GM12878 (cell line): ENCODE results near the gene ATF6. TPM values are rescaled to one million over a fixed set of nuclear protein-coding genes. Genes with fewer than 3 reads are reported as not detected.

Experiments
- ATAC-seq: fragments of 200-7000 bp; cut with Tn5 transposase; 3 replicates; pipeline ENCODE4 v1.9.1; 2020; ENCODE audit warnings: mild to moderate bottlenecking, moderate library complexity
- BruUV-seq: library from RNA; stranded (reverse); fragments of 400-500 nt; replicated peaks from 2 replicates; lab custom pipeline; 2021; lab: Mats Ljungman, UMichigan
- CTCF ChIA-PET: fragments of 300-600 bp; sonication (Branson Sonifier 250); formaldehyde crosslinking; extraction: SDS; loops from one replicate; lab custom pipeline; 2021; ENCODE audit warnings: inconsistent platforms; lab: Yijun Ruan, JAX
- POLR2A ChIA-PET: fragments of 350-600 bp; formaldehyde crosslinking; extraction: SDS; loops from one replicate; lab custom pipeline; 2021; ENCODE audit warnings: inconsistent platforms; lab: Charles Lee
- RAD21 ChIA-PET: fragments of 300-600 bp; sonication (Branson Sonifier 250); formaldehyde crosslinking; loops from one replicate; lab custom pipeline; 2023; ENCODE audit warnings: antibody characterized with exemption; ENCODE audit not compliant: unreplicated experiment; lab: Charles Lee
- SMC1A ChIA-PET: fragments of 300-600 bp; sonication (Branson Sonifier 250); formaldehyde crosslinking; loops from one replicate; lab custom pipeline; 2023; ENCODE audit not compliant: unreplicated experiment, uncharacterized antibody; lab: Charles Lee
- DNase-seq: peaks from one replicate; pipeline ENCODE4 v3.0.0-alpha.2; 2011; ENCODE audit warnings: low read depth, low spot score
- FAIRE-seq: peaks from 3 replicates; lab custom pipeline; 2011; peaks lifted over from hg19 to GRCh38; lab: Jason Lieb, UNC
- H2AFZ ChIP-seq: 2 replicates; pipeline ENCODE4 v1.6.0; 2011; ENCODE audit warnings: low read depth, low read length, control low read depth; ENCODE audit not compliant: control insufficient read depth
- H3K27ac ChIP-seq: 2 replicates; pipeline ENCODE4 v1.5.1; 2011; ENCODE audit warnings: control low read depth; ENCODE audit not compliant: control insufficient read depth, insufficient read depth
- H3K27me3 ChIP-seq, 2 experiments: replicated peaks in 1 of 2; 2 replicates each; pipeline versions ENCODE4 v1.6.0 to v1.6.1; 2011; ENCODE audit warnings: low read length in 1 of 2; ENCODE audit not compliant: control insufficient read depth in 2 of 2, insufficient read depth in 2 of 2
- H3K36me3 ChIP-seq, 2 experiments: 2 replicates each; pipeline ENCODE4 v1.5.1; 2011; ENCODE audit warnings: low read length in 1 of 2; ENCODE audit not compliant: control insufficient read depth in 2 of 2, insufficient read depth in 2 of 2
- H3K4me1 ChIP-seq: 2 replicates; pipeline ENCODE4 v1.6.1; 2011; ENCODE audit warnings: mild to moderate bottlenecking, low read length, moderate library complexity, mixed read lengths; ENCODE audit not compliant: control insufficient read depth, insufficient read depth
- H3K4me2 ChIP-seq: 2 replicates; pipeline ENCODE4 v1.6.0; 2011; ENCODE audit warnings: control low read depth; ENCODE audit not compliant: control insufficient read depth, insufficient read depth
- H3K4me3 ChIP-seq: fragments of 200-600 bp; sonication (generic); 2 replicates; pipeline ENCODE4 v1.5.1; 2016
- H3K79me2 ChIP-seq: 2 replicates; pipeline ENCODE4 v1.6.0; 2011; ENCODE audit warnings: low read length; ENCODE audit not compliant: control insufficient read depth, insufficient read depth
- H3K9ac ChIP-seq: 2 replicates; pipeline ENCODE4 v1.8.0; 2011; ENCODE audit warnings: low read length, control low read depth, mixed read lengths; ENCODE audit not compliant: control insufficient read depth, insufficient read depth
- H3K9me3 ChIP-seq: replicated peaks from 3 replicates; pipeline ENCODE4 v1.5.1; 2011; ENCODE audit warnings: mild to moderate bottlenecking, low read length; ENCODE audit not compliant: control insufficient read depth, insufficient read depth
- H4K20me1 ChIP-seq: 2 replicates; pipeline ENCODE4 v1.6.0; 2011; ENCODE audit not compliant: control insufficient read depth, insufficient read depth
- ATF3 ChIP-seq: IDR thresholded peaks from 2 replicates; pipeline ENCODE4 v1.6.1; 2011; ENCODE audit warnings: low read depth, mild to moderate bottlenecking, low read length, moderate library complexity, borderline replicate concordance; ENCODE audit errors: extremely low read depth
- ATF7 ChIP-seq: fragments of 450-650 bp; IDR thresholded peaks from 2 replicates; pipeline ENCODE4 v1.6.1; 2016; ENCODE audit warnings: low read depth, mild to moderate bottlenecking
- CBX5 ChIP-seq: sonication (generic); IDR thresholded peaks from 2 replicates; pipeline ENCODE4 v1.6.1; 2016; ENCODE audit warnings: low read depth, moderate library complexity, mild to moderate bottlenecking, inconsistent platforms
- CREM ChIP-seq: IDR thresholded peaks from 2 replicates; pipeline ENCODE4 v1.6.1; 2014; ENCODE audit warnings: antibody characterized with exemption, low read depth
- FOXM1 ChIP-seq: IDR thresholded peaks from 2 replicates; pipeline ENCODE4 v1.6.1; 2012; ENCODE audit warnings: low read depth, mild to moderate bottlenecking, inconsistent platforms, low read length, moderate library complexity
- GATAD2B ChIP-seq: fragments of 450-650 bp; conservative IDR thresholded peaks from 2 replicates; pipeline ENCODE4 v1.6.1; 2017; ENCODE audit warnings: low read depth, mild to moderate bottlenecking, moderate library complexity
- HCFC1 ChIP-seq: fragments of 150-350 bp; IDR thresholded peaks from 2 replicates; pipeline ENCODE4 v1.6.1; 2014; ENCODE audit warnings: low read length
- MXI1 ChIP-seq: fragments of 150-350 bp; IDR thresholded peaks from 2 replicates; pipeline ENCODE4 v1.6.1; 2011; ENCODE audit warnings: low read depth, mild to moderate bottlenecking, inconsistent platforms, low read length, improper control_type of control experiment
- NFIC ChIP-seq: IDR thresholded peaks from 2 replicates; pipeline ENCODE4 v1.6.1; 2012; ENCODE audit warnings: low read depth, mild to moderate bottlenecking, inconsistent platforms, low read length, moderate library complexity
- NKRF ChIP-seq: fragments of 450-650 bp; conservative IDR thresholded peaks from 2 replicates; pipeline ENCODE4 v1.6.1; 2017; ENCODE audit warnings: mild to moderate bottlenecking, moderate library complexity
- POLR2A ChIP-seq: IDR thresholded peaks from 2 replicates; pipeline ENCODE4 v1.6.1; 2011; ENCODE audit warnings: low read depth, mild to moderate bottlenecking, low read length
- RBBP5 ChIP-seq: fragments of 200-600 bp; sonication (generic); conservative IDR thresholded peaks from 2 replicates; pipeline ENCODE4 v1.6.1; 2016
- RCOR1 ChIP-seq: conservative IDR thresholded peaks from 2 replicates; pipeline ENCODE4 v1.6.1; 2012; ENCODE audit warnings: low read depth, low read length, improper control_type of control experiment
- RELB ChIP-seq: fragments of 450-650 bp; IDR thresholded peaks from 2 replicates; pipeline ENCODE4 v1.6.1; 2017; ENCODE audit warnings: low read depth, mild to moderate bottlenecking, moderate library complexity
- SREBF1 ChIP-seq: IDR thresholded peaks from 2 replicates; pipeline ENCODE4 v1.6.1; 2012; ENCODE audit warnings: mild to moderate bottlenecking, low read length
- SUZ12 ChIP-seq: fragments of 200-600 bp; sonication (generic); IDR thresholded peaks from one replicate; pipeline ENCODE4 v1.6.1; 2018; ENCODE audit warnings: antibody characterized with exemption, mild to moderate bottlenecking; ENCODE audit not compliant: unreplicated experiment
- USF2 ChIP-seq: IDR thresholded peaks from 2 replicates; pipeline ENCODE4 v1.6.1; 2011; ENCODE audit warnings: low read depth, low read length, improper control_type of control experiment, borderline replicate concordance
- ZNF207 ChIP-seq: fragments of 450-650 bp; IDR thresholded peaks from 2 replicates; pipeline ENCODE4 v1.6.1; 2014; ENCODE audit warnings: antibody characterized with exemption, mild to moderate bottlenecking, borderline replicate concordance
- WGBS: methylation state at CpG from one replicate; pipeline ENCODE4 v1.1.6; 2016; ENCODE audit warnings: low lambda C conversion rate; ENCODE audit not compliant: insufficient replicate concordance, insufficient coverage; ENCODE audit errors: missing lambda C conversion rate; 5-methylcytosine and 5-hydroxymethylcytosine counted together
- in situ Hi-C: fragments of 300-500 bp; cut with MboI; formaldehyde crosslinking; loops from 9 replicates; pipeline ENCODE4 v1.14.3; 2018; ENCODE audit warnings: mixed read lengths
- intact Hi-C: fragments of 100-400 bp; cut with micrococcal nuclease; formaldehyde crosslinking; loops from one replicate; pipeline ENCODE4 v1.14.2; 2022; ENCODE audit not compliant: unreplicated experiment
- polyA plus RNA-seq, 11 experiments: library from polyadenylated mRNA; depleted of rRNA in 4 of 11; unstranded in 6 of 11; stranded (reverse) in 5 of 11; fragments of >200 nt; fragmentation: Nextera tagmentation in 4 of 11; fragmentation: Illumina TruSeq in 1 of 11; extraction: Ambion mirVana in 4 of 11; extraction: Trizol in 1 of 11; gene quantifications; 1 replicate in 1 of 11; 2 replicates in 10 of 11; pipeline versions ENCODE4 v1.2.1 to v1.2.3, GENCODE V29; 2011 to 2016; ENCODE audit warnings: inconsistent platforms in 2 of 11, missing spikeins in 2 of 11, low read depth in 1 of 11
- total RNA-seq, 4 experiments: library from RNA; depleted of rRNA in 3 of 4; stranded (reverse); fragments of >200 nt in 3 of 4; fragmentation: Illumina TruSeq in 1 of 4; extraction: Trizol in 1 of 4; gene quantifications; 2 replicates each; pipeline versions ENCODE4 v1.2.1 to v1.2.3, GENCODE V29; 2013 to 2021

The ATF6 gene
- total and polyA plus RNA-seq, 10 of the 15 experiments (the other 5 are each of a cell fraction or from before 2014, with no cell fraction given), result 7.8 to 24.3 (median 14.7) TPM

- no peak for DNase-seq
- in situ Hi-C loops, result no loop called here
- no peak for FAIRE-seq
- Histone ChIP-seq H3K4me1 (no peaks in the 10 kb centered on the region), H4K20me1 (no peaks in the 10 kb centered on the region), H3K9ac (no peak overlapping the region), H3K27ac (no peak overlapping the region), H3K27me3 (no peaks in the 10 kb centered on the region), H3K79me2 (no peaks in the 10 kb centered on the region), H3K4me3 (no peak overlapping the region), H2AFZ (no peak overlapping the region), H3K9me3 (no peaks in the 10 kb centered on the region), H3K36me3 (no peaks in the 10 kb centered on the region; a peak in 2 of 4 replicates), H3K4me2 (no peak overlapping the region)
- TF ChIP-seq MXI1 (no peak), RBBP5 (no peak), SUZ12 (no peak), CREM (no peak), SREBF1 (no peak), ZNF207 (no peak), NFIC (no peak), FOXM1 (no peak), POLR2A (no peak), USF2 (no peak), ATF3 (no peak), CBX5 (no peak), NKRF (no peak), RCOR1 (no peak), HCFC1 (no peak), ATF7 (no peak), GATAD2B (no peak), RELB (no peak)
- intact Hi-C loops, result no loop called here
- SMC1A ChIA-PET, result no interaction called here
- POLR2A ChIA-PET, result no interaction called here
- CTCF ChIA-PET, result interaction anchor here (1.0 kb wide), 1 partner anchor 20 kb away, joined by 3 read pairs; no protein-coding TSS in a partner anchor
- ATAC-seq, result no peak
- RAD21 ChIA-PET, result no interaction called here
- WGBS, result 100% methylated on average over 2 of the region's 2 CpGs
- BruUV-seq, result no TSS peak
Measured at GRCh38 chr1:161949548-161949947, 183.4 kb downstream of the ATF6 start.
